Thoracic aorta (tissue), 2 donors: ENCODE results near the gene KCNIP2. TPM values are rescaled to one million over a fixed set of nuclear protein-coding genes. Genes with fewer than 3 reads are reported as not detected.

Experiments
- ATAC-seq: fragments of 150-250 bp; one replicate; pipeline ENCODE4 v1.8.0; 2017; ENCODE audit warnings: low read depth; ENCODE audit not compliant: insufficient number of reproducible peaks, low FRiP score
- DNase-seq: peaks from one replicate; pipeline ENCODE4 v3.0.0-alpha.2; 2020; ENCODE audit warnings: low spot score
- H3K27ac ChIP-seq, 2 donors: fragments of 200-600 bp; sonication (generic); 1 replicate in 1 of 2; 2 replicates in 1 of 2; pipeline ENCODE4 v1.5.1; 2016; ENCODE audit warnings: mild to moderate bottlenecking in 2 of 2, moderate library complexity in 2 of 2
- H3K27me3 ChIP-seq: fragments of 200-600 bp; sonication (generic); replicated peaks from 2 replicates; pipeline ENCODE4 v1.6.0; 2016; ENCODE audit warnings: mild to moderate bottlenecking; ENCODE audit not compliant: insufficient read depth
- H3K36me3 ChIP-seq: fragments of 200-600 bp; sonication (generic); one replicate; pipeline ENCODE4 v1.5.1; 2016
- H3K4me1 ChIP-seq, 2 donors: fragments of 200-600 bp; sonication (generic); 1 replicate in 1 of 2; 2 replicates in 1 of 2; pipeline versions ENCODE4 v1.5.1 to v1.6.0; 2016; ENCODE audit warnings: low read depth in 2 of 2, mild to moderate bottlenecking in 1 of 2; ENCODE audit not compliant: control insufficient read depth in 1 of 2
- H3K4me3 ChIP-seq: fragments of 200-600 bp; sonication (generic); 2 replicates; pipeline ENCODE4 v1.5.1; 2016; ENCODE audit warnings: mild to moderate bottlenecking
- H3K9me3 ChIP-seq: fragments of 200-600 bp; sonication (generic); 2 replicates; pipeline ENCODE4 v1.5.1; 2016
- CTCF ChIP-seq: fragments of 200-600 bp; sonication (generic); IDR thresholded peaks from one replicate; pipeline ENCODE4 v1.5.1; 2019; ENCODE audit warnings: antibody characterized with exemption
- total RNA-seq, 2 donors: library from RNA; depleted of rRNA; stranded (reverse); fragments of >200 nt; gene quantifications; one replicate each; pipeline versions ENCODE4 v1.1.0 to v1.2.3, GENCODE V29; 2016

Gene KCNIP2
- total RNA-seq, 2 donors from 2014 or later, result 1.1 to 1.2 TPM

- Histone ChIP-seq H3K9me3 (no peaks in the 10 kb centered on the region), H3K36me3 (peaks cover 4% of the 10 kb centered on the region), H3K27ac (no peak overlapping the region), H3K4me3 (peak overlapping the region; percentile 71), H3K4me1 (peaks cover 18 to 53% of the 10 kb centered on the region in 2 donors), H3K27me3 (peaks cover 3% of the 10 kb centered on the region)
- TF ChIP-seq CTCF, result no peak
- DNase-seq (no peak), ATAC-seq (no peak)
Measured at GRCh38 chr10:101780187-101780817, 63.3 kb downstream of the KCNIP2 start.

GRCh38 chr10:101779544-101780186 lies 63.9 kb downstream of the KCNIP2 start:
- Histone ChIP-seq H3K4me1 (peaks cover 18 to 59% of the 10 kb centered on the region in 2 donors), H3K27ac (no peak overlapping the region), H3K4me3 (peak overlapping the region; percentile 71), H3K9me3 (no peaks in the 10 kb centered on the region), H3K36me3 (no peaks in the 10 kb centered on the region), H3K27me3 (peaks cover 8% of the 10 kb centered on the region)
- TF ChIP-seq CTCF, result peak; percentile 86
- peak; percentile 41 for ATAC-seq
- no peak for DNase-seq

- TF ChIP-seq CTCF, result no peak
- ATAC-seq, result no peak
Measured at GRCh38 chr10:101778781-101779543, 64.6 kb downstream of the KCNIP2 start.

GRCh38 chr10:101778151-101778780 lies 65.3 kb downstream of the KCNIP2 start:
- H3K27me3 ChIP-seq, result peaks cover 8% of the 10 kb centered on the region
- H3K9me3 ChIP-seq, result no peaks in the 10 kb centered on the region

More at GRCh38 chr10:101778781-101779543, 64.6 kb downstream of the KCNIP2 start:
- H3K36me3 ChIP-seq, result no peaks in the 10 kb centered on the region
- DNase-seq, result no peak
- H3K4me3 ChIP-seq, result peak overlapping the region; percentile 71
- no peak overlapping the region for H3K27ac ChIP-seq
- H3K9me3 ChIP-seq, result no peaks in the 10 kb centered on the region
- peaks cover 18 to 55% of the 10 kb centered on the region in 2 donors for H3K4me1 ChIP-seq
- peaks cover 8% of the 10 kb centered on the region for H3K27me3 ChIP-seq

More at GRCh38 chr10:101778151-101778780, 65.3 kb downstream of the KCNIP2 start:
- H3K4me3 ChIP-seq, result no peak overlapping the region
- DNase-seq (no peak), ATAC-seq (no peak)
- no peaks in the 10 kb centered on the region for H3K36me3 ChIP-seq
- TF ChIP-seq CTCF, result no peak
- H3K4me1 ChIP-seq, result peaks cover 13 to 48% of the 10 kb centered on the region in 2 donors
- no peak overlapping the region for H3K27ac ChIP-seq
